Choroid plexus epithelial cell (primary cell): Measurements from ENCODE around the gene IGF1.

Experiments
- DNase-seq: peaks from one replicate; pipeline ENCODE4 v3.0.0-alpha.2; 2010; ENCODE audit warnings: low read depth
- H3K4me3 ChIP-seq: 2 replicates; pipeline ENCODE4 v1.5.1; 2011; ENCODE audit warnings: low read depth, mild to moderate bottlenecking, control low read depth, low read length, moderate library complexity
- CTCF ChIP-seq: conservative IDR thresholded peaks from 2 replicates; pipeline ENCODE4 v1.5.1; 2011; ENCODE audit warnings: low read depth, mild to moderate bottlenecking, control low read depth, inconsistent platforms, low read length, moderate library complexity

Gene IGF1

GRCh38 chr12:102433304-102433703 is 47.1 kb downstream of the IGF1 start:
- no peak for TF ChIP-seq CTCF
- DNase-seq: no peak
- H3K4me3 ChIP-seq: no peak overlapping the region

GRCh38 chr12:102430661-102431060 is 49.7 kb downstream of the IGF1 start:
- DNase-seq: no peak
- no peak for TF ChIP-seq CTCF
- no peak overlapping the region for H3K4me3 ChIP-seq

GRCh38 chr12:102429211-102430154 is 50.9 kb downstream of the IGF1 start:
- no peak for TF ChIP-seq CTCF
- DNase-seq: no peak

GRCh38 chr12:102427543-102427941 is 52.8 kb downstream of the IGF1 start:
- H3K4me3 ChIP-seq: no peak overlapping the region
- DNase-seq: no peak
- no peak for TF ChIP-seq CTCF

More at GRCh38 chr12:102429211-102430154, 50.9 kb downstream of the IGF1 start:
- no peak overlapping the region for H3K4me3 ChIP-seq

- no peak for DNase-seq
- H3K4me3 ChIP-seq: no peak overlapping the region
- no peak for TF ChIP-seq CTCF
Measured at GRCh38 chr12:102426599-102427542, 53.5 kb downstream of the IGF1 start.

- H3K4me3 ChIP-seq: no peak overlapping the region
- no peak for DNase-seq
- TF ChIP-seq CTCF: no peak
Measured at GRCh38 chr12:102425109-102426039, 55.0 kb downstream of the IGF1 start.
